Activated CD8-positive, alpha-beta memory T cell treated with anti-CD3 and anti-CD28 coated beads, Interleukin-2, amount 50 U/mL, for 48 hours (primary cell): Measurements from ENCODE around the gene COL23A1.
"Not testable (repeated sequence)": the region's sequence is repeated elsewhere in the genome, so short reads cannot be mapped to it uniquely, and the experiment has no call there.

Experiments
- DNase-seq: peaks from one replicate; pipeline ENCODE4 v3.0.0-alpha.2; 2020

Gene COL23A1

GRCh38 chr5:178370102-178370501 lies 220.1 kb downstream of the COL23A1 start:
- no peak for DNase-seq

DNA sequence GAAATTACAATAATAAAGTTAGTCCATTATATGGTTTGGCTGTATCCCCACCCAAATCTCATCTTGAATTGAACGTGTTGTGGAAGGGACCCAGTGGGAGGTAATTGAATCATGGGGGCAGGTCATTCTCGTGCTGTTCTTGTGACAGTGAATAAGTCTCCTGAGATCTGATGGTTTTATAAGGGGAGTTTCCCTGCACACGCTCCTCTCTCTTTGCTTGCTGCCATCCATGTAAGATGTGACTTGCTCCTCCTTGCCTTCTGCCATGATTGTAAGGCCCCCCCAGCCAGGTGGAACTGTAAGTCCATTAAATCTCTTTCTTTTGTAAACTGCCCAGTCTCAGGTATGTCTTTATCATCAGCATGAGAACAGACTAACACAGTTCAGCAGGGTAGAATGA lies 220.7 kb downstream of the COL23A1 start:
- not testable (repeated sequence) for DNase-seq

DNA sequence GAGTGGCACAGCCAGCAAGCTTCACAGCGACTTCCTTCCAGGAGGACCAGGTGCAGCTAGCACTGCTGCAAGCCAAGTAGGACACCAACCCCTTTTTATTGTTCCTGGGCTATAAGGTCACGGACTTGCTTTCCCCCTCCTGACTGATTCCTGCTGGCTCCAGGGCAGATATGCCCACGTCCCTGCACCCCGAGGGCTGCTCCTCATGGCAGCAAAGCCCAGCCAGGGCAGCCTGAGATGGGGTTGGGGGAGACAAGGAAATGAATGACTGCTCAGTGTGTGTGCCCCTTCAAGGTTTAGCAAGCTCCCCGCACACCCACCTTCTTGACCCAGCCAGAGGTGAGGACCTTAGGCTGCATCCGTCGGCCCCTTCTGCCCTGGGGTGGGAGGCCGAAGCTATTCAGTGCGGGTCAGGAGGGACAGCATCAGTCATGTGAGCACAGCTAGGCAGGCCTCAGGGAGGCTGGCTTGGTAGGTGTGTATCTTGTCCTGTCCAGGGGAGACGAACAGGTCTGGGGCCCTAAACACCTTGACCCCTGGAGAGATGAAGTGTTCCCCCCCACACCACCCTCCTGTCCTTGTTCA lies 221.4 kb downstream of the COL23A1 start:
- DNase-seq, result no peak

- no peak for DNase-seq
Measured at GRCh38 chr5:178368274-178368673, 221.9 kb downstream of the COL23A1 start.

GRCh38 chr5:178367736-178368120 lies 222.5 kb downstream of the COL23A1 start:
- DNase-seq, result no peak

- DNase-seq, result no peak
Measured at GRCh38 chr5:178366998-178367735, 223.0 kb downstream of the COL23A1 start.

DNA sequence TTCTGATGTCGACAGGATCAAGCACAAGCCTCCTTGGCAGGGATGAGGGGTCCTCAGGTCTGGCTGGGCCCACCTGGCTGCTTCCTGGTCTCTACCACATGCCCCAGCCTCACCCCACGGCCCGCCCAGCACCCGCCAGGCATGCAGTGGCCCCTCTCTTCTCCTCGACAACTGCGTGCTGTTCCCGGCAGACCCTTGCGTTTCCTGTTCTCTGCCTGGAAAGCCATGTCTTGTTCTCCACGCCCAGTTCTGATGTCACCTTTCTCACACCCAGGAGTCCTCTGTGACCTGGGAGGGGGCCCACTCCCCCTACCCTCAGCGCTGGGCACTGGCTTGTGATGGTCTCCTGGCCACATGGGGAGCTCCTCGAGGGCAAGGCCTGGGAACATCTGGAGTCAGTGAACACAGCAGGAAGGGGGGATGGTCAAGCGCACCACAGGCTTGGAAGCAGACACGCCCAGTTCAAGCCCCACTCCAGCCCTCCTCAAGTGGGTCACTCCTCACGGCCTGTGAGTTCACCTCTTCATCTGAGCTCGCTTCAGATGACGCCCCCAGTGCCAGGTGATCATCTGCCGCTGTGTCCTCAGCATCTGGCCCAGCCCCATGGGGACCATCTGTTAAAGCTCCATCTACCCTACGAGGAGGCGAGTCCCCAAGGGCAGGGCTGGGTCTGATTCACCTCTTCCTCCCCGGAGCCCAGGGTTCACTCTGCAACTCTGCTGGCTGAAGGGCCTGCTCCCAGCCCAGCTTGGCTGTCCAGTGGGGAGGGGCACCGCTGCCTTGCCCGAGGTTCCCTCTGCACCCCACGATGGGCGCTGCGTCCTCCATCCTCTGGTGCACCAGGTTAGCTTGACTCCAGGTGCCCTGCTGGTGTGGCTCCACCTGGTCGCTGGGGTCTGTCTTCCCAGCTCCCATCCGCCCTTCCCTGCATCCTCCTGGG lies 224.4 kb downstream of the COL23A1 start:
- no peak for DNase-seq

DNA sequence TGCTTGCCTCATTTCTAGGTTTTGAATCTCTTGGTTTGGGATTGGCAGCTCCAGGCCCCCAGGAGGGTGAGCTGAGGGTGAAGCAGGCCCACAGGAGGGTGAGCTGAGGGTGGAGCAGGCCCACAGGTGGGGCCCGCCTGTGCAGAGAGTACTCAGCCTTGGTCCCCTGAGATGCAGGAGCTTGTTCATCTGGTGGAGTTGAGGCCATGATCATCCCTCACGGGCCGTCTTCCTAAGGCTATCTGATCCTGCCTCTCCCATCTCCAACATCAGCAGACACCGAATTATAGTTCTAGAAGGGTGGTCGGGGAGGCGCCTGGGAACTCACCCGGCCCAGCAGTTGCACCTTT lies 225.9 kb downstream of the COL23A1 start:
- no peak for DNase-seq

GRCh38 chr5:178363501-178364325 lies 226.5 kb downstream of the COL23A1 start:
- DNase-seq, result no peak

DNA sequence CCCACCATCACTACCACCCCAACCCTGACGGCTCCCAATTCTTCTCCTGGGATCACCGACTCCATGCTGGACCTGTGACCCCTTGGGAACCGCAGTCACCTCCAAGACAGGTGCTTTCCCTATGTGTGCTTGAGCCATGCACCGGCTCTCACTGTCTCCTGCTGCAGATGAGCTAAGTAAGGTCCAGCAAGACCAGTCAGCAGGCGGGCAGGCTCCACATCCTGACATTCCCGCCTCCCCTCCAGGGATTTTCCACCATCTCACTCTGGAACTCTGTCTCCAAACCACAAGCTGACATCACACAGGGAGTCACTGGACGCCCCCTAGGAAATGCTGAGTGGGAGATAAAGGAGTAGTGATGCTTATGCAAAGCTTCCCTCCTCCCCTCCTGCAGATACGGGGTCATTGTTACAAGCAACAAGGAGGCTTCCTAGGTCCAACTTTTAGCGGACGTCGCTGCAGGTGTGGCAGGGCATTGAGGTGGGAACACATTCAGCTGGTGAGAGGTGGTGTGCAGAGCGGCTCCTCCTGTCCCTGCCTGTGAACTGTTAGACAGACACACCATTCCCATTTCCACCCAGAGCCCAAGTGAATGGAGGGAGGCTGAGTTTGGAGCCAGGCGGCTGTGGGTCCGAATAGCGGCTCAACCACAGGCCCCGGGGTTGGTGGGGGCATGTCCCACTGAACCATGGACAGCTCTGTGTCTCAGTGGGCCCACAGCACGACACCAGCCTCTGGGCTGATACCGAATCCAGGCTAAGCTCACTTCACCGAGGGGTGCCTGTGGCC lies 228.3 kb downstream of the COL23A1 start:
- DNase-seq, result no peak

- DNase-seq, result no peak
Measured at GRCh38 chr5:178360926-178361235, 229.3 kb downstream of the COL23A1 start.

DNA sequence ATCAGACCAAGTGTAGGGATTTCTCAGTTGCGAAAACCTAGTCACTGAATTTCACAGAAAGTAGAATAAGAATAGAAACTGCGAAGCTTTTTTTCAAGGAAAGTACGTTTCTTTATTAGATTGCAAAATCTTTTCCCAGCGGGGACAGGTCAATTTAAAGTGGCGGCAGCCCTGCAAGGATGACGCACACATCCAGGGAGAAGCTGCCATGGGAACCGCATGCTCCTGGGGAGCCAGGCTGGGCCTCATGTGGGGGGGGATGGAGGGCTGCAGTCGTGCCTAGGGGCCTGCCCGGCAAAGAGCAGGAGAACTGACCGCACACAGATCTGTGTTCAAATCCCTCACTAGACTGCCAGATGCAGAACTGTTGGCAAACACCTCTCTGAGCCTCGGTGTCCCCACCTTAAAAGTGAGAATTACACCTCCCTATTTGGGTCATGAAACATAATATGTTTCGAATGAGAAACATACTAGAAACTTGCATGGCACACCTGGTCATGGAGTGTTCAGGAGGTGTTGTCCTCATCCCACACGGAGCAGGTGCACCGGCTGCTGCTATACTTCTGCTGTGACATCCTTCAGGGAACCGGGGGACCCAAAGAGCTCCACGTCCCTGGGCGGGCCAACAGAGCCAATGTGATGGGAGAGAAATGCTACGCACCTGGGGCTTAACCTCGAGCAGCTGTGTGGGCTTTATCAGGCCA lies 229.8 kb downstream of the COL23A1 start:
- no peak for DNase-seq

GRCh38 chr5:178359738-178360137 lies 230.5 kb downstream of the COL23A1 start:
- no peak for DNase-seq

DNA sequence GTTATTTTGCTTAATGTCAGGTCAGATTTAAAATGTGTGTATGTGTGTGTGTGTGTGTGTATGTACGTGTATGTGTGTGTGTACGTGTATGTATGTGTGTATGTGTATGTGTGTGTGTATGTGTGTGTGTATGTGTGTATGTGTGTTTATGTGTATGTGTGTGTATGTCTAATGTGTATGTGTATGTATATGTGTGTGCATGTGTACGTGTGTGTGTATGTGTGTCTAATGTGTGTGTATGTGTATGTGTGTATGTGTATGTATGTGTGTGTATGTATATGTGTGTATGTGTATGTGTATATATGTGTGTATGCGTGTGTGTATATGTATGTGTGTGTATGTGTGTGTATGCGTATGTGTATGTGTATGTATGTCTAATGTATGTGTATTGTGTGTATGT lies 232.5 kb downstream of the COL23A1 start:
- no peak for DNase-seq

DNA sequence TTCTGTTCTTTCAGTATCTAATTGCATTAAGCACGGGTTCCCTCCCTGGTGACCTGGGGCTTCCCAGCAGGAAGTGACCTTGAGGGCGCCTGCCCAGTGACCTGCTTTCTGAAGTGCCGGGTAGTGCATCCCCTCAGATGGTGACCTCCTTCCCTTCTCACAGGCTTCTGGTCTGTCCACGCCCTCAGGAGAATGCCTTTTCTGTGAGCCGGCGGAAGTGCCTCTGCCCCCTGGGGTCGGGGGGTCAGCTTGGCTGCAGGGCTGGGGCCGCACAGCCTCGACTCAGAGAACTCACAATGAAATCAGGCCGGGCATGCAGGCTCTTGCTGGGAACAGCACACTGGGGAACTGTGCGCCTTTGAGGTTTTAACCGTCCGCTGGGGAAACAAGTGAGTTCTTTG lies 233.1 kb downstream of the COL23A1 start:
- DNase-seq, result no peak

DNA sequence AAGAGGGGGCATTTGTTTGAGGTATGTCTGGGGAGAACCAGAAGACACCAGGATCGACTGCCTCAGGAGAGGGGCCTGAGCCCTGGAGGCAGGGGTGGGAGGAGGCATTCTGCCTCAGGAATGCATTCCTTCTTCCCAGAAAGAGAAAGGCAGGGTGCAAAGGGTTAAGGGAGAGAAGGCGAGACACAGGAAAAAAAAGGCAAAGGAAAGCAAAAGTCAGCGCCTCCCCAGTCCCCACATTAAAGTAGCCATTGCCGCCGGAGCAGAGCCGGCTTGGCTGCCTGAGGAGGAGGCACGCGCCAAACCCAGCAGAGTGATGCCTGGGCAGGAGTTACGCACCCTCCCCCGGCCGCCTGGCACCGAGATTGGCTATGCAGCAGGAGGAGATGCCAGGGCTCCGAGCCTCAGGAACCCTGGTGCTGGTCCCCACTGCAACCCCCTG lies 233.7 kb downstream of the COL23A1 start:
- DNase-seq, result no peak

- DNase-seq, result no peak
Measured at GRCh38 chr5:178355671-178356070, 234.5 kb downstream of the COL23A1 start.

- no peak for DNase-seq
Measured at GRCh38 chr5:178353461-178353860, 236.7 kb downstream of the COL23A1 start.

GRCh38 chr5:178352035-178352349 lies 238.2 kb downstream of the COL23A1 start:
- no peak for DNase-seq

GRCh38 chr5:178351221-178352034 lies 238.8 kb downstream of the COL23A1 start:
- no peak for DNase-seq
